GM12878 (cell line): Measurements from ENCODE around the gene FOXP1.

ENCODE experiments used
- HDGF ChIP-seq: fragments of 450-650 bp; IDR thresholded peaks from 2 replicates; pipeline ENCODE4 v1.6.1; 2016; ENCODE audit warnings: antibody characterized with exemption
- MYC ChIP-seq: IDR thresholded peaks from 2 replicates; pipeline ENCODE4 v1.6.1; 2011; ENCODE audit warnings: mild to moderate bottlenecking, low read length, moderate library complexity, inconsistent platforms; ENCODE audit not compliant: insufficient read depth, insufficient replicate concordance, insufficient read length, severe bottlenecking
- POLR2A ChIP-seq: IDR thresholded peaks from 2 replicates; pipeline ENCODE4 v1.6.1; 2011; ENCODE audit warnings: low read depth, mild to moderate bottlenecking, low read length
- POLR2AphosphoS5 ChIP-seq: IDR thresholded peaks from 2 replicates; pipeline ENCODE4 v1.6.1; 2011; ENCODE audit warnings: mild to moderate bottlenecking, low read length, inconsistent platforms
- TCF7 ChIP-seq: IDR thresholded peaks from 2 replicates; pipeline ENCODE4 v1.6.1; 2014; ENCODE audit warnings: antibody characterized with exemption, borderline replicate concordance
- YY1 ChIP-seq: IDR thresholded peaks from 2 replicates; pipeline ENCODE4 v1.6.1; 2011; ENCODE audit warnings: low read depth, mild to moderate bottlenecking, low read length
- TF ChIP-seq, protein P1 (sequence below), 3 experiments: IDR thresholded peaks in 2 of 3; conservative IDR thresholded peaks in 1 of 3; 2 replicates each; pipeline ENCODE4 v1.5.1; 2011; ENCODE audit warnings: low read depth in 3 of 3, low read length in 3 of 3, mild to moderate bottlenecking in 3 of 3, control low read depth in 2 of 3, moderate library complexity in 2 of 3, inconsistent platforms in 1 of 3, mixed read lengths in 1 of 3; ENCODE audit not compliant: control insufficient read depth in 2 of 3, insufficient read depth in 1 of 3; ENCODE audit errors: extremely low read depth in 1 of 3

- TF ChIP-seq, protein P1, sequence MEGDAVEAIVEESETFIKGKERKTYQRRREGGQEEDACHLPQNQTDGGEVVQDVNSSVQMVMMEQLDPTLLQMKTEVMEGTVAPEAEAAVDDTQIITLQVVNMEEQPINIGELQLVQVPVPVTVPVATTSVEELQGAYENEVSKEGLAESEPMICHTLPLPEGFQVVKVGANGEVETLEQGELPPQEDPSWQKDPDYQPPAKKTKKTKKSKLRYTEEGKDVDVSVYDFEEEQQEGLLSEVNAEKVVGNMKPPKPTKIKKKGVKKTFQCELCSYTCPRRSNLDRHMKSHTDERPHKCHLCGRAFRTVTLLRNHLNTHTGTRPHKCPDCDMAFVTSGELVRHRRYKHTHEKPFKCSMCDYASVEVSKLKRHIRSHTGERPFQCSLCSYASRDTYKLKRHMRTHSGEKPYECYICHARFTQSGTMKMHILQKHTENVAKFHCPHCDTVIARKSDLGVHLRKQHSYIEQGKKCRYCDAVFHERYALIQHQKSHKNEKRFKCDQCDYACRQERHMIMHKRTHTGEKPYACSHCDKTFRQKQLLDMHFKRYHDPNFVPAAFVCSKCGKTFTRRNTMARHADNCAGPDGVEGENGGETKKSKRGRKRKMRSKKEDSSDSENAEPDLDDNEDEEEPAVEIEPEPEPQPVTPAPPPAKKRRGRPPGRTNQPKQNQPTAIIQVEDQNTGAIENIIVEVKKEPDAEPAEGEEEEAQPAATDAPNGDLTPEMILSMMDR (IDR thresholded peaks at IDR 0.05 in 2 of 3, conservative IDR thresholded peaks at IDR 0.05 in 1 of 3; ENCODE audit: control insufficient read depth in 2 of 3, extremely low read depth in 1 of 3, insufficient read depth in 1 of 3, low read depth in 3 of 3, low read length in 3 of 3): no peak
- TF ChIP-seq POLR2A: no peak
- TF ChIP-seq HDGF: no peak
- no peak for TF ChIP-seq MYC
- TF ChIP-seq YY1: no peak
- TF ChIP-seq TCF7: no peak
- no peak for TF ChIP-seq POLR2AphosphoS5
These were observed 138.7 kb downstream of the FOXP1 start for GRCh38 chr3:71444861-71445259.
